MCF 10A (cell line): ENCODE results near the gene TMEM117. TPM values are rescaled to one million over a fixed set of nuclear protein-coding genes. Genes with fewer than 3 reads are reported as not detected.

Experiments used
- BruUV-seq: library from RNA; stranded (reverse); fragments of 400-500 nt; replicated peaks from 2 replicates; lab custom pipeline; 2021; lab: Mats Ljungman, UMichigan
- CTCF ChIA-PET: fragments of 300-600 bp; sonication (Branson Sonifier 250); formaldehyde crosslinking; extraction: SDS; loops from one replicate; lab custom pipeline; 2021; ENCODE audit warnings: antibody characterized with exemption, inconsistent platforms; lab: Yijun Ruan, JAX
- POLR2A ChIA-PET: fragments of 300-600, 350-650 bp; sonication (Branson Sonifier 250); formaldehyde crosslinking; extraction: SDS; loops from one replicate; lab custom pipeline; 2020; ENCODE audit warnings: antibody characterized with exemption, inconsistent platforms; lab: Yijun Ruan, JAX
- DNase-seq: peaks from one replicate; pipeline ENCODE4 v3.0.0-alpha.2; 2018; ENCODE audit not compliant: unreplicated experiment
- H3K27ac Mint-ChIP-seq: one replicate; pipeline ENCODE4 v1.8.0; 2022; ENCODE audit warnings: mild to moderate bottlenecking, low read depth, mixed read lengths; ENCODE audit not compliant: unreplicated experiment
- H3K27me3 Mint-ChIP-seq: one replicate; pipeline ENCODE4 v1.8.0; 2022; ENCODE audit warnings: mixed read lengths; ENCODE audit not compliant: insufficient read depth, unreplicated experiment
- H3K36me3 Mint-ChIP-seq: one replicate; pipeline ENCODE4 v1.8.0; 2022; ENCODE audit warnings: mild to moderate bottlenecking, moderate library complexity, mixed read lengths; ENCODE audit not compliant: insufficient read depth, unreplicated experiment
- H3K4me1 Mint-ChIP-seq: one replicate; pipeline ENCODE4 v1.8.0; 2022; ENCODE audit warnings: mixed read lengths; ENCODE audit not compliant: insufficient read depth, unreplicated experiment
- H3K4me3 Mint-ChIP-seq: one replicate; pipeline ENCODE4 v1.8.0; 2022; ENCODE audit warnings: mild to moderate bottlenecking, moderate library complexity, mixed read lengths; ENCODE audit not compliant: unreplicated experiment
- H3K9me3 Mint-ChIP-seq: one replicate; pipeline ENCODE4 v1.8.0; 2022; ENCODE audit warnings: mixed read lengths; ENCODE audit not compliant: unreplicated experiment
- intact Hi-C: fragments of 100-400 bp; cut with micrococcal nuclease; formaldehyde crosslinking; loops from 2 replicates; pipeline ENCODE4 v1.14.1; 2022
- total RNA-seq: library from RNA; stranded (reverse); gene quantifications from 2 replicates; pipeline ENCODE4 v1.2.3, GENCODE V29; 2022
- TF ChIP-seq, protein P1 (sequence below): fragments of 200-600 bp; IDR thresholded peaks from one replicate; pipeline ENCODE4 v1.8.0; 2022; ENCODE audit warnings: antibody characterized with exemption, mild to moderate bottlenecking; ENCODE audit not compliant: unreplicated experiment

Gene TMEM117
- total RNA-seq, 1 experiment from 2014 or later, result 3.2 TPM

DNA sequence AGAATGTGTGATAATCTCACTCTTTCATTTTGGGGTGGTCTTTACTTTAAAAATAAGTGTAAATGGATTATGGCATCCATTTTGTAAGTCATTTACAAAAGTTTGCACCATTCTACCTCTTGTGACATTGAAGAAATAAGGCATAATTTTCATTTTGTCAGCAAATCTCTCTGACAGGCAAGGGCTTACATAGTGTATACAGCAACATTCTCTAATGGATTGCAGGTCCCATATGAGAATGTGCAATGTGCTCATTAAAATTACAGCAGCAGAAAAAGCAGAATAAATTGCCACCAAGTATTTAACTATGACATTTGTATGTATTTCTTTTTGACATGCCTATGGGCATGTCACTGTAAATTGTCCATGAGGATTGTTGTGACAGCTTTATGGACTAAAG is 223.6 kb downstream of the TMEM117 start:
- Mint-ChIP-seq H3K27ac (no peak overlapping the region), H3K36me3 (no peaks in the 10 kb centered on the region), H3K9me3 (no peaks in the 10 kb centered on the region), H3K27me3 (no peaks in the 10 kb centered on the region), H3K4me1 (no peaks in the 10 kb centered on the region), H3K4me3 (no peak overlapping the region)
- TF ChIP-seq, protein P1, sequence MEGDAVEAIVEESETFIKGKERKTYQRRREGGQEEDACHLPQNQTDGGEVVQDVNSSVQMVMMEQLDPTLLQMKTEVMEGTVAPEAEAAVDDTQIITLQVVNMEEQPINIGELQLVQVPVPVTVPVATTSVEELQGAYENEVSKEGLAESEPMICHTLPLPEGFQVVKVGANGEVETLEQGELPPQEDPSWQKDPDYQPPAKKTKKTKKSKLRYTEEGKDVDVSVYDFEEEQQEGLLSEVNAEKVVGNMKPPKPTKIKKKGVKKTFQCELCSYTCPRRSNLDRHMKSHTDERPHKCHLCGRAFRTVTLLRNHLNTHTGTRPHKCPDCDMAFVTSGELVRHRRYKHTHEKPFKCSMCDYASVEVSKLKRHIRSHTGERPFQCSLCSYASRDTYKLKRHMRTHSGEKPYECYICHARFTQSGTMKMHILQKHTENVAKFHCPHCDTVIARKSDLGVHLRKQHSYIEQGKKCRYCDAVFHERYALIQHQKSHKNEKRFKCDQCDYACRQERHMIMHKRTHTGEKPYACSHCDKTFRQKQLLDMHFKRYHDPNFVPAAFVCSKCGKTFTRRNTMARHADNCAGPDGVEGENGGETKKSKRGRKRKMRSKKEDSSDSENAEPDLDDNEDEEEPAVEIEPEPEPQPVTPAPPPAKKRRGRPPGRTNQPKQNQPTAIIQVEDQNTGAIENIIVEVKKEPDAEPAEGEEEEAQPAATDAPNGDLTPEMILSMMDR, result no peak
- DNase-seq, result no peak
- ChIA-PET POLR2A (no interaction called here), CTCF (interaction anchor here (0.6 kb wide), 1 partner anchor 193 kb away, joined by 3 read pairs; no protein-coding TSS in a partner anchor)
- intact Hi-C loops, result no loop called here
- no TSS peak for BruUV-seq

DNA sequence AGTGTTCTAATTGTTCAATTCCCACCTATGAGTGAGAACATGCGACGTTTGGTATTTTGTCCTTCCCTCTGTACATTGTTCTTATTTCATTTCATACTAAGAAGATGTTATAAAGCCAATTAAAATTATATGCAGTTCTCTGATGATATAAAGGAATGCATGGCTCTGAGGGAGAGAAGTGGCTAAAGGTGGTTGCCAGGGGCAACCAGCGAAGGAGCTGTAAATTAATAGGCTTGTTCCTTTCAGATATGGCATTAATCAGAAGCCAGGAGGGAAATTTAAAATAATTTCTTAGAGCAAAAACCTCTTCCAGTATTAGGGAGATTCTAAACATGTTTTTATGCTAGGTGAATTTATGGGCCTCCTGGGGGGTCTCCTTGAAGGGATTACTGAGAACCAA is 227.8 kb downstream of the TMEM117 start:
- H3K27ac Mint-ChIP-seq, result no peak overlapping the region
- no TSS peak for BruUV-seq

DNA sequence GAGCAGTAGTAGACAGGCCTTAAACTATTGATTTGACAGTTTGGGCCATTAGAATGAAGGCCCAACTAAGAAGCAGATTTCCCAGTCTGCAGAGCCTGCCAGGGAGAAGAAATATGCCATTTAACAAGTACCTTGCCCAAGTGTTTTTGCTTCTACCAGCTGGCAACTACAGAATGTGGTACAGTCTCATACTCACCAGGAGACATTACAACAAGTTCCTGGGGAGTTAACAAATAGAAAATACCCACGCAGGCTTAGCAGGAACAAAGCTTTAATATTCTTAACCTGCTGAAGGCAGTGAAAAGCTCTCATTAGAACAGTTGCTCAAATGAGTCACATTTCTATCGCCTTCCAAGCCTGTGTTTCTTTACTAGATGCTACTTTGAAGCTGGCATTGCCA is 241.0 kb downstream of the TMEM117 start:
- Mint-ChIP-seq H3K4me1 (no peaks in the 10 kb centered on the region), H3K36me3 (no peaks in the 10 kb centered on the region), H3K4me3 (no peak overlapping the region), H3K27ac (no peak overlapping the region), H3K9me3 (no peaks in the 10 kb centered on the region), H3K27me3 (no peaks in the 10 kb centered on the region)
- CTCF ChIA-PET, result no interaction called here
- intact Hi-C loops, result no loop called here
- no TSS peak for BruUV-seq
- peak; percentile 1 for DNase-seq
- TF ChIP-seq, protein P1, result no peak
- POLR2A ChIA-PET, result interaction anchor here (0.7 to 1.2 kb wide), 3 partner anchors 9 to 313 kb away, joined by 3 to 5 read pairs (median 3); no protein-coding TSS in a partner anchor

More for the DNA sequence above, 227.8 kb downstream of the TMEM117 start:
- CTCF ChIA-PET, result interaction anchor here (0.6 kb wide), 1 partner anchor 1686 kb away, joined by 3 read pairs; no protein-coding TSS in a partner anchor
- no peak for DNase-seq
- H3K4me1 Mint-ChIP-seq, result no peaks in the 10 kb centered on the region
- no peaks in the 10 kb centered on the region for H3K9me3 Mint-ChIP-seq
- no peaks in the 10 kb centered on the region for H3K36me3 Mint-ChIP-seq
- TF ChIP-seq, protein P1, result no peak
- POLR2A ChIA-PET, result interaction anchor here (0.9 kb wide), 1 partner anchor 12 kb away, joined by 5 read pairs; no protein-coding TSS in a partner anchor
- H3K27me3 Mint-ChIP-seq, result no peaks in the 10 kb centered on the region
- intact Hi-C loops, result no loop called here
- H3K4me3 Mint-ChIP-seq, result no peak overlapping the region

DNA sequence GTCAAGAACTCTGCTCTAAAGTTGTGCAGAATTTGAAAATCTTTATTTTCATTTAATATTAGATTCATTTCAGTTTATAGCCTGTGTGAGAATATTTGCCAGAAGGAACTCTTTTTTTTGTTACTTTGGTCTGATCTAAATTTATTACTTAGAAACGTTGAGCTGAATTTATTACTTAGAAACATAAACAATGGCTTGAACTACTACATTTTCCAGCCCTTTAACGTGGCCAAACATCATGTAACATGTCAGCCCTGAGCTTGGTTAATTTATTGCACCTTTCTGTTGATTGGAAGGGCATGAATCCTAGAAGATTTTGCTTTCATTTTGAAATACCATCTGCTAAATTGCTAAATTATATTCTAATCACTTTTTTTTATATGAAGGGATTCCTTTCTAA is 241.4 kb downstream of the TMEM117 start:
- no peak for DNase-seq
- ChIA-PET POLR2A (interaction anchor here (0.7 to 1.2 kb wide), 2 partner anchors 9 to 11 kb away, joined by 3 to 5 read pairs; no protein-coding TSS in a partner anchor), CTCF (no interaction called here)
- no peaks in the 10 kb centered on the region for H3K36me3 Mint-ChIP-seq
- BruUV-seq, result no TSS peak
- intact Hi-C loops, result no loop called here
- no peaks in the 10 kb centered on the region for H3K9me3 Mint-ChIP-seq
- no peak overlapping the region for H3K4me3 Mint-ChIP-seq
- H3K27me3 Mint-ChIP-seq, result no peaks in the 10 kb centered on the region
- H3K4me1 Mint-ChIP-seq, result no peaks in the 10 kb centered on the region
- TF ChIP-seq, protein P1, result no peak
- no peak overlapping the region for H3K27ac Mint-ChIP-seq
